Type B pancreatic cell (in vitro differentiated cells): ENCODE measurements around the gene BLOC1S5. TPM values are rescaled to one million over a fixed set of nuclear protein-coding genes. Genes with fewer than 3 reads are reported as not detected.
A peak's percentile ranks its signal among the peaks of the same experiment; 100 is the strongest.

Experiments
- DNase-seq: peaks from one replicate; pipeline ENCODE4 v3.0.0; 2021; ENCODE audit warnings: mixed read lengths; ENCODE audit not compliant: unreplicated experiment; ENCODE audit errors: extremely low spot score
- H3K27ac Mint-ChIP-seq: 2 replicates; pipeline ENCODE4 v1.8.0; 2021; ENCODE audit warnings: mild to moderate bottlenecking, mixed read lengths
- H3K27me3 Mint-ChIP-seq: 2 replicates; pipeline ENCODE4 v1.8.0; 2021; ENCODE audit warnings: mixed read lengths
- H3K36me3 Mint-ChIP-seq: 2 replicates; pipeline ENCODE4 v1.8.0; 2021; ENCODE audit warnings: mixed read lengths
- H3K4me1 Mint-ChIP-seq: one replicate; pipeline ENCODE4 v1.8.0; 2021; ENCODE audit warnings: mixed read lengths; ENCODE audit not compliant: unreplicated experiment
- H3K4me3 Mint-ChIP-seq: 2 replicates; pipeline ENCODE4 v1.8.0; 2021; ENCODE audit warnings: mild to moderate bottlenecking, mixed read lengths
- H3K9me3 Mint-ChIP-seq: 2 replicates; pipeline ENCODE4 v1.8.0; 2021; ENCODE audit warnings: mixed read lengths
- total RNA-seq: library from RNA; stranded (reverse); gene quantifications from 2 replicates; pipeline ENCODE4 v1.2.1, GENCODE V29; 2021; ENCODE audit warnings: low replicate concordance
- TF ChIP-seq, protein P1 (sequence below): fragments of 200-600 bp; sonication (generic); conservative IDR thresholded peaks from 2 replicates; pipeline ENCODE4 v1.5.0; 2021; ENCODE audit warnings: antibody characterized with exemption, mild to moderate bottlenecking

The BLOC1S5 gene
- total RNA-seq, 1 donor from 2014 or later = 14.2 TPM

- Mint-ChIP-seq H3K27ac (no peak overlapping the region), H3K27me3 (no peaks in the 10 kb centered on the region)
Measured at GRCh38 chr6:8069631-8070284, 5.6 kb upstream of the BLOC1S5 start.

GRCh38 chr6:8069151-8069550 is 5.0 kb upstream of the BLOC1S5 start:
- TF ChIP-seq, protein P1, sequence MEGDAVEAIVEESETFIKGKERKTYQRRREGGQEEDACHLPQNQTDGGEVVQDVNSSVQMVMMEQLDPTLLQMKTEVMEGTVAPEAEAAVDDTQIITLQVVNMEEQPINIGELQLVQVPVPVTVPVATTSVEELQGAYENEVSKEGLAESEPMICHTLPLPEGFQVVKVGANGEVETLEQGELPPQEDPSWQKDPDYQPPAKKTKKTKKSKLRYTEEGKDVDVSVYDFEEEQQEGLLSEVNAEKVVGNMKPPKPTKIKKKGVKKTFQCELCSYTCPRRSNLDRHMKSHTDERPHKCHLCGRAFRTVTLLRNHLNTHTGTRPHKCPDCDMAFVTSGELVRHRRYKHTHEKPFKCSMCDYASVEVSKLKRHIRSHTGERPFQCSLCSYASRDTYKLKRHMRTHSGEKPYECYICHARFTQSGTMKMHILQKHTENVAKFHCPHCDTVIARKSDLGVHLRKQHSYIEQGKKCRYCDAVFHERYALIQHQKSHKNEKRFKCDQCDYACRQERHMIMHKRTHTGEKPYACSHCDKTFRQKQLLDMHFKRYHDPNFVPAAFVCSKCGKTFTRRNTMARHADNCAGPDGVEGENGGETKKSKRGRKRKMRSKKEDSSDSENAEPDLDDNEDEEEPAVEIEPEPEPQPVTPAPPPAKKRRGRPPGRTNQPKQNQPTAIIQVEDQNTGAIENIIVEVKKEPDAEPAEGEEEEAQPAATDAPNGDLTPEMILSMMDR = no peak
- Mint-ChIP-seq H3K4me1 (peaks cover 14% of the 10 kb centered on the region), H3K4me3 (no peak overlapping the region), H3K36me3 (no peaks in the 10 kb centered on the region), H3K27me3 (no peaks in the 10 kb centered on the region), H3K27ac (no peak overlapping the region), H3K9me3 (no peaks in the 10 kb centered on the region)
- no peak for DNase-seq

More at GRCh38 chr6:8069631-8070284, 5.6 kb upstream of the BLOC1S5 start:
- DNase-seq = no peak
- TF ChIP-seq, protein P1 = no peak
- no peak overlapping the region for H3K4me3 Mint-ChIP-seq
- H3K36me3 Mint-ChIP-seq = no peaks in the 10 kb centered on the region
- H3K4me1 Mint-ChIP-seq = peaks cover 9% of the 10 kb centered on the region
- H3K9me3 Mint-ChIP-seq = no peaks in the 10 kb centered on the region

- Mint-ChIP-seq H3K27me3 (no peaks in the 10 kb centered on the region), H3K27ac (no peak overlapping the region), H3K9me3 (no peaks in the 10 kb centered on the region), H3K36me3 (no peaks in the 10 kb centered on the region), H3K4me3 (no peak overlapping the region), H3K4me1 (peaks cover 14% of the 10 kb centered on the region)
- TF ChIP-seq, protein P1 = peak; percentile 39
- DNase-seq = no peak
Measured at GRCh38 chr6:8066108-8066507, 1.9 kb upstream of the BLOC1S5 start.

DNA sequence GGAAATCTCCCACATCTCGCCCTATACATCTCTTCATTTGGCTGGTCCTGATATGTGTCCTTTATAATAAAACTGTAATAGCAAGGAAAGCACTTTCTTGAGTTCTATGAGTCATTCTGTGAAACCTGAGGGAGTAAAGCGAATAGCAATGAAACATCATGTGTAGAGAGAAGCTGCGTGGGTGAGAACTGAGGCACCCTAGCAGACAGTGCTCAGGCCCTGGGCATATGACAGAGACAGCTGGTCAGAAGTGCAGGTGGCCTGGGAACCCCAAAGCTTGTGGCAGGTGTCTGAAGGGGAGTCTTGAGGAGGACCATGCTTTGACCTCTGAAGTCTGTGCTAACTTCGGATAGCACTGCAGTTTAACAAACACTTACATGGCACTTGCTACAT is 1.3 kb upstream of the BLOC1S5 start:
- Mint-ChIP-seq H3K27me3 (no peaks in the 10 kb centered on the region), H3K4me3 (no peak overlapping the region), H3K9me3 (no peaks in the 10 kb centered on the region), H3K36me3 (no peaks in the 10 kb centered on the region), H3K4me1 (peaks cover 14% of the 10 kb centered on the region), H3K27ac (no peak overlapping the region)
- TF ChIP-seq, protein P1 = no peak
- DNase-seq = no peak

DNA sequence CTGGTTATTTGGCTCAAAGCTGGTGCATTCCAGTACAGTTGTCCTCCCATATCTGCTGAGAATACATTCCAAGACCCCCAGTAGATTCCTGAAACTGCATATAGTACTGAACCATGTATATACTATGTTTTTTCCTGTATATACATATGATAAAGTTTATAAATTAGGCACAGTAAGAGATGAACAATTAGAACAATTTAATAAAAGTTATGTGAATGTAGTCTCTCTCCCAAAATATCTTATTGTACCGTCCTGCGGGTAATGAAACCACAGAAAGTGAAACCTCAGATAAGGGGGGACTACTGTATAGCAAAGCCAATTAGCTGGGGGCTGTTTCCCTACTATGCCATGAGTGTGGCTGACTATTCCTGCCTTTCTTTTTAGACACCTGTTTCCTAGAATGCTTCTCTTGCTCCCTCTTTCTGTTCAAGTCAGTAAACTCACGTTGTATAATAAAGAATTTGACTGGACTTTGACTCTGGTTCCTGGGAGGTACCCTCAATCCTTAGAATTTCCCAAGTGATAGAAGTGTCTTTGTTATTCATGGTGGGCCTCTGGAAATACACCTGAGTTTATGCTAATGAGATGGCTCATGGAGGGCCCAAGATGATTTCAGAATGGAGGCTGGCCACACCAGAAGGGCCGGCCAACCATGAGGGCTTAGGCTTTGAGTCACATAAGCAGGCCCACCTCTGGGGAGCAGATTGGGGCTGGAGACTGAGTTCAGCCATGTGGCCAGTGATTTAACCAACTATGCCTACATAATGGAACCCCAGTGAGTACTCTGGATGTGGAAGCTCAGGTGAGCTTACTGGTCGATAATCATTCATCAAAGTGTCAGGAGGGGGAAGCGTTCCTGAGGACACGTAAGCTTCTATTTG is 689 bp upstream of the BLOC1S5 start:
- no peaks in the 10 kb centered on the region for H3K36me3 Mint-ChIP-seq
- peak overlapping the region; percentile 94 for H3K27ac Mint-ChIP-seq
- peaks cover 14% of the 10 kb centered on the region for H3K4me1 Mint-ChIP-seq
- no peak for DNase-seq
- peak overlapping the region; percentile 98 for H3K4me3 Mint-ChIP-seq
- TF ChIP-seq, protein P1 = no peak
- H3K27me3 Mint-ChIP-seq = no peaks in the 10 kb centered on the region
- no peaks in the 10 kb centered on the region for H3K9me3 Mint-ChIP-seq
